HepG2 (cell line): ENCODE results near the gene STK39. TPM values are rescaled to one million over a fixed set of nuclear protein-coding genes. Genes with fewer than 3 reads are reported as not detected.

Source experiments
- HES4 ChIP-seq: sonication (generic); formaldehyde crosslinking; IDR thresholded peaks from 2 replicates; pipeline ENCODE4 v1.9.0; 2021; ENCODE audit warnings: mild to moderate bottlenecking, missing genetic modification reagents, borderline replicate concordance
- NFE2 ChIP-seq: sonication (generic); formaldehyde crosslinking; IDR thresholded peaks from 2 replicates; pipeline ENCODE4 v1.4.0; 2020; ENCODE audit warnings: missing genetic modification reagents
- NR2F1 ChIP-seq, 2 experiments: fragments of 450-650 bp in 1 of 2; formaldehyde crosslinking in 1 of 2; IDR thresholded peaks; 2 replicates each; pipeline versions ENCODE4 v1.5.0 to v1.6.1; 2016 to 2020; ENCODE audit warnings: mild to moderate bottlenecking in 1 of 2, missing compliant biosample characterization in 1 of 2, missing genetic modification reagents in 1 of 2, moderate library complexity in 1 of 2
- PCBP1 ChIP-seq: fragments of 200-400 bp; formaldehyde crosslinking; IDR thresholded peaks from 2 replicates; pipeline ENCODE4 v1.6.1; 2017; ENCODE audit warnings: mild to moderate bottlenecking, low read depth, low read length, borderline replicate concordance
- RARG ChIP-seq: sonication (generic); formaldehyde crosslinking; IDR thresholded peaks from 2 replicates; pipeline ENCODE4 v1.4.0; 2020; ENCODE audit warnings: low read depth, mild to moderate bottlenecking, missing genetic modification reagents
- RFXAP ChIP-seq: sonication (generic); formaldehyde crosslinking; IDR thresholded peaks from 2 replicates; pipeline ENCODE4 v1.4.0; 2020; ENCODE audit warnings: missing genetic modification reagents, borderline replicate concordance
- SMAD1 ChIP-seq: sonication (generic); formaldehyde crosslinking; IDR thresholded peaks from 2 replicates; pipeline ENCODE4 v1.4.0; 2020; ENCODE audit warnings: missing genetic modification reagents, low read depth, mild to moderate bottlenecking, borderline replicate concordance
- SRY ChIP-seq: sonication (generic); formaldehyde crosslinking; IDR thresholded peaks from 2 replicates; pipeline ENCODE4 v1.8.0; 2022; ENCODE audit warnings: mild to moderate bottlenecking, missing genetic modification reagents
- ZNF484 ChIP-seq: sonication (generic); formaldehyde crosslinking; IDR thresholded peaks from 2 replicates; pipeline ENCODE4 v1.5.1; 2020; ENCODE audit warnings: mild to moderate bottlenecking, low read depth, missing genetic modification reagents, borderline replicate concordance
- ZSCAN22 ChIP-seq: sonication (generic); formaldehyde crosslinking; IDR thresholded peaks from 2 replicates; pipeline ENCODE4 v1.4.0; 2020; ENCODE audit warnings: mild to moderate bottlenecking, missing genetic modification reagents
- ZSCAN25 ChIP-seq: sonication (generic); formaldehyde crosslinking; IDR thresholded peaks from 2 replicates; pipeline ENCODE4 v1.8.0; 2022; ENCODE audit warnings: mild to moderate bottlenecking, missing genetic modification reagents
- polyA plus RNA-seq, 8 experiments: library from polyadenylated mRNA; depleted of rRNA in 3 of 8; stranded (reverse) in 7 of 8; unstranded in 1 of 8; fragments of >200 nt; fragmentation: Illumina TruSeq in 4 of 8; extraction: Trizol in 4 of 8; gene quantifications; 2 replicates each; pipeline versions ENCODE4 v1.2.1 to v1.2.3, GENCODE V29; 2011 to 2016; ENCODE audit warnings: low read depth in 4 of 8, missing spikeins in 1 of 8, mixed read lengths in 1 of 8; ENCODE audit not compliant: insufficient read depth in 1 of 8
- total RNA-seq, 5 experiments: library from RNA; depleted of rRNA; stranded (reverse); fragments of >200 nt; fragmentation: Illumina TruSeq; extraction: Trizol; gene quantifications; 2 replicates each; pipeline ENCODE4 v1.2.3, GENCODE V29; 2016; ENCODE audit warnings: low read depth in 1 of 5
- TF ChIP-seq, protein P1 (sequence below): sonication (generic); formaldehyde crosslinking; conservative IDR thresholded peaks from 2 replicates; pipeline ENCODE4 v1.8.0; 2022; ENCODE audit warnings: mild to moderate bottlenecking, moderate library complexity, missing genetic modification reagents
- TF ChIP-seq, protein P2 (sequence below): fragments of 450-650 bp; IDR thresholded peaks from 2 replicates; pipeline ENCODE4 v1.6.1; 2017
- TF ChIP-seq, protein P3 (sequence below): sonication (generic); formaldehyde crosslinking; IDR thresholded peaks from 2 replicates; pipeline ENCODE4 v1.8.0; 2022; ENCODE audit warnings: missing genetic modification reagents, low read depth, mild to moderate bottlenecking, borderline replicate concordance
- TF ChIP-seq, protein P4 (sequence below): sonication (generic); formaldehyde crosslinking; conservative IDR thresholded peaks from 2 replicates; pipeline ENCODE4 v1.4.0; 2020; ENCODE audit warnings: missing genetic modification reagents
- TF ChIP-seq, protein P5 (sequence below): sonication (generic); formaldehyde crosslinking; IDR thresholded peaks from 2 replicates; pipeline ENCODE4 v1.5.0; 2020; ENCODE audit warnings: missing genetic modification reagents, mild to moderate bottlenecking, borderline replicate concordance
- TF ChIP-seq, protein P6 (sequence below): sonication (generic); formaldehyde crosslinking; IDR thresholded peaks from 2 replicates; pipeline ENCODE4 v1.8.1; 2022; ENCODE audit warnings: mild to moderate bottlenecking, missing genetic modification reagents
- TF ChIP-seq, protein P7 (sequence below): sonication (generic); formaldehyde crosslinking; conservative IDR thresholded peaks from 2 replicates; pipeline ENCODE4 v1.4.0; 2020; ENCODE audit warnings: missing genetic modification reagents

Gene STK39
- total and polyA plus RNA-seq, 2 of the 13 experiments (the other 11 are each of a cell fraction or from before 2014, with no cell fraction given) = 27.3 to 38.4 TPM

DNA sequence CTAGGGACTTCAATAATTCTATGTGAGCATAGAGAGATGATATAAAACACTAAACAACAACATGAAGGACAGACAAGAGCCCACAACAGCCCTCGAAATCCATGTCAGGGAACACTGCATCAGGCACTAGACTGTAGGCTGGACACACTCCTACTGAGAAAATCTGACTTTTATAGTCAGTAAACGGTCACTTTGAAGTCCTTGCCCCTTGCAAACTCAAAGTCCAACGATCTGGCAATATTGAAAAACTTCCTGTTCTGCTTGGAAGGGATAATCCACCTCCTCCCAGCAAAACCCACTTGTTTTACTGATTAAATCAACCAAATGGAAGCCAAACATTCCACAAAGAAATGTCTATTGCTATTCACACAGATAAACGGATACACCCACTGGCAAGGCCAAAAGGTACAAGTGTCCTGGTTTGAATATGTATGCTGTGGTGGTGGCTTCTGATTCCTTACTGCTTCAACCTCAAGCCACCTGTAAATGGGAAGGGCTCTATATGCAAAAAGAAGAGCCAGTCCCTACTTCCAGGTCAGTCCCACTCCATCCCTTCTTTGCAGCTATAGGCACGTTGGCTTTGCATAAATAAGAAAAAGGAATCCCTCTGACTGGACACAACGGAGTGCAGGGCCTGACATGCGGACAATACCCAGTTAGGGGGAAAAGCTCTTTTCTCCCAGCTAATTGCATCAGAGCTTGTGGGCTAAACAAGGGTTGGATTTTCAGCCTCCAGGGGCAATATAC, 56.6 kb downstream of the STK39 start (continued):
- TF ChIP-seq, protein P1, sequence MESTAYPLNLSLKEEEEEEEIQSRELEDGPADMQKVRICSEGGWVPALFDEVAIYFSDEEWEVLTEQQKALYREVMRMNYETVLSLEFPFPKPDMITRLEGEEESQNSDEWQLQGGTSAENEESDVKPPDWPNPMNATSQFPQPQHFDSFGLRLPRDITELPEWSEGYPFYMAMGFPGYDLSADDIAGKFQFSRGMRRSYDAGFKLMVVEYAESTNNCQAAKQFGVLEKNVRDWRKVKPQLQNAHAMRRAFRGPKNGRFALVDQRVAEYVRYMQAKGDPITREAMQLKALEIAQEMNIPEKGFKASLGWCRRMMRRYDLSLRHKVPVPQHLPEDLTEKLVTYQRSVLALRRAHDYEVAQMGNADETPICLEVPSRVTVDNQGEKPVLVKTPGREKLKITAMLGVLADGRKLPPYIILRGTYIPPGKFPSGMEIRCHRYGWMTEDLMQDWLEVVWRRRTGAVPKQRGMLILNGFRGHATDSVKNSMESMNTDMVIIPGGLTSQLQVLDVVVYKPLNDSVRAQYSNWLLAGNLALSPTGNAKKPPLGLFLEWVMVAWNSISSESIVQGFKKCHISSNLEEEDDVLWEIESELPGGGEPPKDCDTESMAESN (CRISPR knock-in tag) = 0 out of 2 replicates have a peak, but pooled peaks have one; percentile 56
- TF ChIP-seq, protein P2, sequence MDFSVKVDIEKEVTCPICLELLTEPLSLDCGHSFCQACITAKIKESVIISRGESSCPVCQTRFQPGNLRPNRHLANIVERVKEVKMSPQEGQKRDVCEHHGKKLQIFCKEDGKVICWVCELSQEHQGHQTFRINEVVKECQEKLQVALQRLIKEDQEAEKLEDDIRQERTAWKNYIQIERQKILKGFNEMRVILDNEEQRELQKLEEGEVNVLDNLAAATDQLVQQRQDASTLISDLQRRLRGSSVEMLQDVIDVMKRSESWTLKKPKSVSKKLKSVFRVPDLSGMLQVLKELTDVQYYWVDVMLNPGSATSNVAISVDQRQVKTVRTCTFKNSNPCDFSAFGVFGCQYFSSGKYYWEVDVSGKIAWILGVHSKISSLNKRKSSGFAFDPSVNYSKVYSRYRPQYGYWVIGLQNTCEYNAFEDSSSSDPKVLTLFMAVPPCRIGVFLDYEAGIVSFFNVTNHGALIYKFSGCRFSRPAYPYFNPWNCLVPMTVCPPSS = no peak
- no peak for TF ChIP-seq ZNF484 (CRISPR knock-in tag)
- TF ChIP-seq PCBP1 = no peak
- TF ChIP-seq RARG (CRISPR knock-in tag) = no peak
- no peak for TF ChIP-seq ZSCAN22 (CRISPR knock-in tag)
- TF ChIP-seq, protein P3, sequence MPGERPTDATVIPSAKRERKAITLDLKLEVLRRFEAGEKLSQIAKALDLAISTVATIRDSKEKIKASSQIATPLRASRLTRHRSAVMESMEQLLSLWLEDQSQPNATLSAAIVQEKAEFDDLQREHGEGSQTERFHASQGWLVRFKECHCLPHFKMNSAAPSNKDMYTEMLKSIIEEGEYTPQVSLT = 0 out of 2 replicates have a peak, but pooled peaks have one; percentile 84
- TF ChIP-seq, protein P4, sequence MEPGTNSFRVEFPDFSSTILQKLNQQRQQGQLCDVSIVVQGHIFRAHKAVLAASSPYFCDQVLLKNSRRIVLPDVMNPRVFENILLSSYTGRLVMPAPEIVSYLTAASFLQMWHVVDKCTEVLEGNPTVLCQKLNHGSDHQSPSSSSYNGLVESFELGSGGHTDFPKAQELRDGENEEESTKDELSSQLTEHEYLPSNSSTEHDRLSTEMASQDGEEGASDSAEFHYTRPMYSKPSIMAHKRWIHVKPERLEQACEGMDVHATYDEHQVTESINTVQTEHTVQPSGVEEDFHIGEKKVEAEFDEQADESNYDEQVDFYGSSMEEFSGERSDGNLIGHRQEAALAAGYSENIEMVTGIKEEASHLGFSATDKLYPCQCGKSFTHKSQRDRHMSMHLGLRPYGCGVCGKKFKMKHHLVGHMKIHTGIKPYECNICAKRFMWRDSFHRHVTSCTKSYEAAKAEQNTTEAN (CRISPR knock-in tag) = peak; percentile 70; the same call in 1 of the 2 replicates
- TF ChIP-seq, protein P5, sequence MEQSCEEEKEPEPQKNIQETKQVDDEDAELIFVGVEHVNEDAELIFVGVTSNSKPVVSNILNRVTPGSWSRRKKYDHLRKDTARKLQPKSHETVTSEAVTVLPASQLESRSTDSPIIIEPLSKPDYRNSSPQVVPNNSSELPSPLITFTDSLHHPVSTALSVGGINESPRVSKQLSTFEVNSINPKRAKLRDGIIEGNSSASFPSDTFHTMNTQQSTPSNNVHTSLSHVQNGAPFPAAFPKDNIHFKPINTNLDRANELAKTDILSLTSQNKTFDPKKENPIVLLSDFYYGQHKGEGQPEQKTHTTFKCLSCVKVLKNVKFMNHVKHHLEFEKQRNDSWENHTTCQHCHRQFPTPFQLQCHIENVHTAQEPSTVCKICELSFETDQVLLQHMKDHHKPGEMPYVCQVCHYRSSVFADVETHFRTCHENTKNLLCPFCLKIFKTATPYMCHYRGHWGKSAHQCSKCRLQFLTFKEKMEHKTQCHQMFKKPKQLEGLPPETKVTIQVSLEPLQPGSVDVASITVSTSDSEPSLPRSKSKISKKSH (CRISPR knock-in tag) = no peak
- TF ChIP-seq NFE2 (CRISPR knock-in tag) = no peak
- TF ChIP-seq NR2F1 (CRISPR knock-in tag; IDR thresholded peaks at IDR 0.05) = 0 out of 4 replicates have a peak, but pooled peaks of 1 of the 2 experiments have one; percentile 38
- no peak for TF ChIP-seq RFXAP
- TF ChIP-seq SRY = no peak
- TF ChIP-seq, protein P6, sequence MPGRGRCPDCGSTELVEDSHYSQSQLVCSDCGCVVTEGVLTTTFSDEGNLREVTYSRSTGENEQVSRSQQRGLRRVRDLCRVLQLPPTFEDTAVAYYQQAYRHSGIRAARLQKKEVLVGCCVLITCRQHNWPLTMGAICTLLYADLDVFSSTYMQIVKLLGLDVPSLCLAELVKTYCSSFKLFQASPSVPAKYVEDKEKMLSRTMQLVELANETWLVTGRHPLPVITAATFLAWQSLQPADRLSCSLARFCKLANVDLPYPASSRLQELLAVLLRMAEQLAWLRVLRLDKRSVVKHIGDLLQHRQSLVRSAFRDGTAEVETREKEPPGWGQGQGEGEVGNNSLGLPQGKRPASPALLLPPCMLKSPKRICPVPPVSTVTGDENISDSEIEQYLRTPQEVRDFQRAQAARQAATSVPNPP (CRISPR knock-in tag) = no peak
- TF ChIP-seq, protein P7, sequence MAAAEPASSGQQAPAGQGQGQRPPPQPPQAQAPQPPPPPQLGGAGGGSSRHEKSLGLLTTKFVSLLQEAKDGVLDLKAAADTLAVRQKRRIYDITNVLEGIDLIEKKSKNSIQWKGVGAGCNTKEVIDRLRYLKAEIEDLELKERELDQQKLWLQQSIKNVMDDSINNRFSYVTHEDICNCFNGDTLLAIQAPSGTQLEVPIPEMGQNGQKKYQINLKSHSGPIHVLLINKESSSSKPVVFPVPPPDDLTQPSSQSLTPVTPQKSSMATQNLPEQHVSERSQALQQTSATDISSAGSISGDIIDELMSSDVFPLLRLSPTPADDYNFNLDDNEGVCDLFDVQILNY = no peak
- TF ChIP-seq HES4 (CRISPR knock-in tag) = no peak
- TF ChIP-seq ZSCAN25 (CRISPR knock-in tag) = 0 out of 2 replicates have a peak, but pooled peaks have one; percentile 31
- no peak for TF ChIP-seq SMAD1
